IPS-15b (cell line): ENCODE data around the gene TRAF1.
"Not testable (repeated sequence)": the region's sequence is repeated elsewhere in the genome, so short reads cannot be mapped to it uniquely, and the experiment has no call there.

ENCODE experiments used
- H3K27me3 ChIP-seq: one replicate; pipeline ENCODE4 v1.6.1; 2013; ENCODE audit warnings: low read length; ENCODE audit not compliant: control insufficient read depth, insufficient read depth
- H3K36me3 ChIP-seq: one replicate; pipeline ENCODE4 v1.6.1; 2013; ENCODE audit warnings: low read length; ENCODE audit not compliant: control insufficient read depth, insufficient read depth
- H3K4me1 ChIP-seq: one replicate; pipeline ENCODE4 v1.6.1; 2013; ENCODE audit warnings: mild to moderate bottlenecking, low read length; ENCODE audit not compliant: control insufficient read depth, insufficient read depth
- H3K4me3 ChIP-seq: one replicate; pipeline ENCODE4 v1.5.1; 2013; ENCODE audit warnings: low read depth, low read length
- H3K9ac ChIP-seq: one replicate; pipeline ENCODE4 v1.6.1; 2013; ENCODE audit warnings: low read depth, mild to moderate bottlenecking, low read length
- H3K9me3 ChIP-seq: one replicate; pipeline ENCODE4 v1.6.1; 2013; ENCODE audit warnings: mild to moderate bottlenecking, low read length; ENCODE audit not compliant: control insufficient read depth, insufficient read depth

TRAF1 gene, protein sequence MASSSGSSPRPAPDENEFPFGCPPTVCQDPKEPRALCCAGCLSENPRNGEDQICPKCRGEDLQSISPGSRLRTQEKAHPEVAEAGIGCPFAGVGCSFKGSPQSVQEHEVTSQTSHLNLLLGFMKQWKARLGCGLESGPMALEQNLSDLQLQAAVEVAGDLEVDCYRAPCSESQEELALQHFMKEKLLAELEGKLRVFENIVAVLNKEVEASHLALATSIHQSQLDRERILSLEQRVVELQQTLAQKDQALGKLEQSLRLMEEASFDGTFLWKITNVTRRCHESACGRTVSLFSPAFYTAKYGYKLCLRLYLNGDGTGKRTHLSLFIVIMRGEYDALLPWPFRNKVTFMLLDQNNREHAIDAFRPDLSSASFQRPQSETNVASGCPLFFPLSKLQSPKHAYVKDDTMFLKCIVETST

DNA sequence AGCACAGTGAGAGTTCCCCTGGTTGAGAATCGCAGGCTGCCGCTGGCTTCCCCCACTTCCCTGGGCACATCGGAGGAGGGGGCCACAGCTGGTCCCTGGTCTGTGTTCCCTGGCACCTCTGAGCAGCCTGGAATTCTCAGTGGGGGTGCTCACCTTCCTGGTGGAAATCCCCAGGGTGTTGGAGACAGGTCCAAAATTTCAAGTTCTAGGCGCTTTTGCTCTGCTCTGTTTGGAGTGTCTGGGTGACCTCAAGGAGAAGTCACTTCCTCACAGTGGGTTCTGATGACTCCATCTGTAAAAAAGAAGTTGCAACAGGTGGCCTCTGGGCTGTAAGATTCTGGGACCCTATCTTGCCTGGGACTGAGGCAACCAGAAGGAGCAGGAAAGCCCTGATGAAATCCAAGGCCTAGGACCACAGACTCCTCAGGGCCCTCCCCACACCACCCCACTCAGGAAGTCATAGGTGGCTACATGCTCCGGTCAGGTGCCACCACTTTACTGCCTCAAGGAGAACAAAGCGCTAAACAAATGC lies at the start of gene TRAF1:
Gene TRAF1 (minus strand): TSS at position 400 of the 532 bp plus-strand sequence. CDS start 721 bp downstream, outside the sequence.
- Histone ChIP-seq H3K36me3 (no peaks in the 10 kb centered on the region), H3K4me1 (peaks cover 15% of the 10 kb centered on the region), H3K4me3 (no peak within 1 kb of the TSS), H3K9me3 (no peaks in the 10 kb centered on the region), H3K27me3 (peaks cover 14% of the 10 kb centered on the region), H3K9ac (no peak within 1 kb of the TSS)

- Histone ChIP-seq H3K9ac (no peak overlapping the region), H3K4me3 (no peak overlapping the region), H3K36me3 (no peaks in the 10 kb centered on the region), H3K27me3 (peaks cover 2% of the 10 kb centered on the region), H3K4me1 (no peaks in the 10 kb centered on the region), H3K9me3 (no peaks in the 10 kb centered on the region)
These were observed 48.3 kb upstream of the TRAF1 start for GRCh38 chr9:120974921-120975320.

DNA sequence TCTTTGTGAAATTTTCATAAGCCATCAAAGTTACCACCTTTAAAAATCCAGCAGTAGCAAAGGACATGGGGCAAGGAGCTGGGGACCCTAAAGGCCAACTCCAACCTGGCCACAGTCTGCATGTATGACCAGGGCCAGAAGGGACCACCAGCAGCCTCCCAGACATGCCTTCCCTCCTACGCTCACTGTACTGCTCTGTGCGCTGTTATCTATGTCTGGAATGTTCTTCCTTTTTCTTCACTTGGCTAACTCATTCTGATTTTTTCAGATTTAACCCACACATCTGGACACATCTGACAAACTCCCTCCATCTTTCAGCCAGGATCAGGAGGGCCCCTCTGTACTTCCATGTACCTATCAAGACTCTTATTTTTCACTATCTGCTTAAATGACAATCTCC lies 47.6 kb upstream of the TRAF1 start:
- no peaks in the 10 kb centered on the region for H3K27me3 ChIP-seq
- H3K4me3 ChIP-seq: no peak overlapping the region
- no peaks in the 10 kb centered on the region for H3K9me3 ChIP-seq
- H3K36me3 ChIP-seq: no peaks in the 10 kb centered on the region
- H3K9ac ChIP-seq: no peak overlapping the region
- no peaks in the 10 kb centered on the region for H3K4me1 ChIP-seq

DNA sequence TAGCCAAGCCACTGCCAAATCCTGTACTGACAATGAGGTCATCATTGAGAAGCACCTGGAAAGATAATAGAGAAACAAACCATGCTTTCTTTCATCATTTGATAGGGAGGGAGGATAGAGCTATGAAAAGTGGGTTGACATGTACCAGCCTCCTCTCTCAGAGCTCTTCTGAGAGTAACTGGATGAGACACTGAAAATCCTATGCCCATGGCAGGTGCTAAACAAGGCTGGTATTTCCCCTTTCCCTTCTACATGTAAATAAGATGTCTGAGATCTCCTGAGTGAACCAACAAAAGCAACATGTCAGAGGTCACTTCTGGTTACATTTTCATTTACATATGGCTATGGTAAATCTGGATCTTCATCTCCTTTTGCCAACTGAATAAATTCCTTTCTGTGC lies 45.3 kb upstream of the TRAF1 start:
- Histone ChIP-seq H3K4me1 (no peaks in the 10 kb centered on the region), H3K27me3 (no peaks in the 10 kb centered on the region), H3K9ac (no peak overlapping the region), H3K36me3 (no peaks in the 10 kb centered on the region), H3K4me3 (no peak overlapping the region), H3K9me3 (no peaks in the 10 kb centered on the region)

- not testable (repeated sequence) for H3K36me3 ChIP-seq, H3K9ac ChIP-seq, H3K4me1 ChIP-seq, H3K9me3 ChIP-seq, H3K27me3 ChIP-seq, H3K4me3 ChIP-seq
These were observed 44.9 kb upstream of the TRAF1 start for GRCh38 chr9:120971471-120971870.

DNA sequence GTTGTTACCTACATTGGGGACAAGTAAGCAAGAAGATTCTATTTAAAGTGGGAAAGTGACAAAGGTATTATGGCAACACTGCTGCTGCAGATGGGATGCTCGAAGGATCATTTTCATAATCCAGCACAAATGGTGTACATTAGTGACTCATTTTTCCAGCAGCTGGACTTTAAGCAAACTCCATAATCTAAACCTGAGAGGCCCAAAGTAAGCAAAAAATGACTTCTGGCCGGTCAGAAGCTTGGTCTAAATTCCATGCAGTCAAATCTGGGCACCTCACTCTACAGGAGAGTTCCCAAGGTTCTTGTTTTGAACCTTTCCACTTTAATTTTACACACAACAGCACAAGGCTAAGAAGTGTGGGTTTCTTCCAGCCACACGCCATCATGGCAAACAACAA lies 43.6 kb upstream of the TRAF1 start:
- Histone ChIP-seq H3K4me3 (no peak overlapping the region), H3K4me1 (peaks cover 9% of the 10 kb centered on the region), H3K9ac (no peak overlapping the region), H3K27me3 (no peaks in the 10 kb centered on the region), H3K9me3 (no peaks in the 10 kb centered on the region), H3K36me3 (no peaks in the 10 kb centered on the region)

- H3K27me3 ChIP-seq: no peaks in the 10 kb centered on the region
- H3K4me1 ChIP-seq: peaks cover 11% of the 10 kb centered on the region
- no peak overlapping the region for H3K4me3 ChIP-seq
- H3K9ac ChIP-seq: no peak overlapping the region
- no peaks in the 10 kb centered on the region for H3K36me3 ChIP-seq
- no peaks in the 10 kb centered on the region for H3K9me3 ChIP-seq
These were observed 39.4 kb upstream of the TRAF1 start for GRCh38 chr9:120966013-120966369.

DNA sequence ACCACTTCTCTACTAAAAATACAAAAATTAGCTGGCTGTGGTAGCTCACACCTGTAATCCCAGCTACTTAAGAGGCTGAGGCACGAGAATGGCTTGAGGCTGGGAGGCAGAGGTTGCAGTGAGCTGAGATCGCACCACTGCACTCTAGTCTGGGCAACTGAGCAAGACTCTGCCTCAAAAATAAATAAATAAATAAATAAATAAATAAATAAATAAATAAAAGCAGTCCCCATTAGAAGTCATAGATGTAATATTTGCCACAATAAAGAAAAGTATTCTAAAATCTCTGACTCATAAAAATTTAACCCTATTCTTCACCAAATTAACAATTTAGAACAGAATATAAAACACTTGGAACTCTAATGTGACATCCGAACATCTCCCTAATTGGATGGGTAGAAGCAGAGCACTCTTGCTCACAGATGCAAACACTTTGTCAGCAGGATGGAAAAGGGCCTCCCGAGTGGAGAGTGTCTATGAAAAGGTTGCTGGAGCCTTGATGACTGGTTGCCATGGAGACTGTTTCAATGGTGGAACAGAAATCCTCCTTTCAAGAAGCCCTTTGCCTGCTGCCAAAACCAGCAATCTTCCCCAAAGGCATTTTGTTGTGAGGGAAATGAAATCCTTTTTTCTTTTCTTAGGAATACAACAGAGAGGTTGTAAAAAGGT lies 38.9 kb upstream of the TRAF1 start:
- Histone ChIP-seq H3K9me3 (no peaks in the 10 kb centered on the region), H3K4me3 (no peak overlapping the region), H3K36me3 (no peaks in the 10 kb centered on the region), H3K9ac (no peak overlapping the region), H3K4me1 (peaks cover 11% of the 10 kb centered on the region), H3K27me3 (no peaks in the 10 kb centered on the region)

- H3K9me3 ChIP-seq: no peaks in the 10 kb centered on the region
These were observed 35.3 kb upstream of the TRAF1 start for GRCh38 chr9:120961936-120962335.

DNA sequence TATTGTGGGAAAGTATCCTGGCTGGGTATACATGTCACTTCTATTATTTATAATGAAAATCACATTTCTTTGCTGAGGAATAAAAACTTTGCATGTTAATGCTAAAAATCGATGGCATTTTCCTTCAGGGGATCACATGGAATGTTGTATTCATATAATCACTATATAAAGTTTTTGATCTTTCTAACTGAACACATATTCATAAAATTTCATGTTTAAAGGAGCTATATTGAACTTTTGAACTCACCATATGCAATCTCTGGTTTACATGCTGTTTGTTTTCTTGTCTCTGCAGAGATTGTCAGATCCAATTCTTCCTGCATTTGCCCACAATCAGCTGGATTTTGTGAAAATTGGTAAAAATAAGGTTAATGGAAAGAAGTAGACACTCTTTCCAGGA lies 33.4 kb upstream of the TRAF1 start:
- no peaks in the 10 kb centered on the region for H3K27me3 ChIP-seq
- no peak overlapping the region for H3K4me3 ChIP-seq
- no peaks in the 10 kb centered on the region for H3K9me3 ChIP-seq
- H3K4me1 ChIP-seq: peaks cover 2% of the 10 kb centered on the region
- no peak overlapping the region for H3K9ac ChIP-seq
- no peaks in the 10 kb centered on the region for H3K36me3 ChIP-seq

More at GRCh38 chr9:120961936-120962335, 35.3 kb upstream of the TRAF1 start:
- Histone ChIP-seq H3K9ac (no peak overlapping the region), H3K4me3 (no peak overlapping the region), H3K36me3 (no peaks in the 10 kb centered on the region), H3K4me1 (peaks cover 11% of the 10 kb centered on the region), H3K27me3 (no peaks in the 10 kb centered on the region)

GRCh38 chr9:120956862-120957261 lies 30.3 kb upstream of the TRAF1 start:
- Histone ChIP-seq H3K36me3 (no peaks in the 10 kb centered on the region), H3K9ac (no peak overlapping the region), H3K4me1 (no peaks in the 10 kb centered on the region), H3K4me3 (no peak overlapping the region), H3K27me3 (no peaks in the 10 kb centered on the region), H3K9me3 (no peaks in the 10 kb centered on the region)
